ENCODE data around the gene DLX1. TPM values are rescaled to one million over a fixed set of nuclear protein-coding genes. Genes with fewer than 3 reads are reported as not detected.
A peak's percentile ranks its signal among the peaks of the same experiment; 100 is the strongest.

DLX1 gene
- polyA plus RNA-seq, 3 donors: 0.05 TPM; not detected in 2

- H3K36me3 ChIP-seq (replicated peaks in 1 of 2; ENCODE audit: control insufficient read depth in 1 of 2, insufficient read depth in 2 of 2, low read length in 2 of 2): no peaks in the 10 kb centered on the region
- no peak overlapping the region for H2AFZ ChIP-seq (ENCODE audit: insufficient read depth, low read depth, low read length, poor library complexity, severe bottlenecking)
- H3K4me1 Mint-ChIP-seq: peaks cover 60% of the 10 kb centered on the region
- no peak for TF ChIP-seq CTCF (IDR thresholded peaks at IDR 0.05)
- no peak overlapping the region for H3K4me3 ChIP-seq (replicated peaks in 1 of 3; ENCODE audit: low read depth in 2 of 3, low read length in 3 of 3)
- no peak overlapping the region for H3K9ac ChIP-seq (ENCODE audit: insufficient read depth, low read length, poor library complexity, severe bottlenecking)
- H3K79me2 ChIP-seq (ENCODE audit: insufficient read depth, low read length): no peaks in the 10 kb centered on the region
- peaks cover 44 to 56% of the 10 kb centered on the region in 2 donors for H3K4me1 ChIP-seq (ENCODE audit: control insufficient read depth in 1 of 2, insufficient read depth in 2 of 2, low read length in 2 of 2)
- peaks cover 92 to 100% of the 10 kb centered on the region in 2 donors for H3K27me3 ChIP-seq (ENCODE audit: control insufficient read depth in 2 of 2, insufficient read depth in 2 of 2, low read length in 2 of 2)
- 21% methylated on average over 6 of the region's 11 CpGs for WGBS (ENCODE audit: insufficient coverage)
- H3K9me3 Mint-ChIP-seq: peaks cover 0 to 63% (median 42%) of the 10 kb centered on the region in 7 donors
- H3K27ac ChIP-seq (ENCODE audit: low read depth in 1 of 2, low read length in 2 of 2): no peak overlapping the region
- peaks cover 17% of the 10 kb centered on the region for H4K20me1 ChIP-seq (ENCODE audit: insufficient read depth, low read length)
- H3K4me3 Mint-ChIP-seq: peak overlapping the region in 1 of 2 donors; percentile 95
- H3K27ac Mint-ChIP-seq: no peak overlapping the region
- peaks cover 2 to 61% of the 10 kb centered on the region in 2 donors for H3K9me3 ChIP-seq (replicated peaks in 1 of 2; ENCODE audit: control insufficient read depth in 1 of 2, insufficient read depth in 1 of 2, low read length in 2 of 2)
- H3K4me2 ChIP-seq (replicated peaks; ENCODE audit: extremely low read depth, low read length, poor library complexity, severe bottlenecking): no peak overlapping the region
- no peak for DNase-seq
- H3K36me3 Mint-ChIP-seq: peaks cover 15 to 35% of the 10 kb centered on the region in 2 donors
- intact Hi-C loops (cut with micrococcal nuclease): no loop called here
- peaks cover 93 to 98% (median 98%) of the 10 kb centered on the region in 3 donors for H3K27me3 Mint-ChIP-seq (ENCODE audit: low read depth in 3 of 3)
Observed at GRCh38 chr2:172091761-172092566, 6.7 kb downstream of the DLX1 start.

GRCh38 chr2:172092716-172093415 is 7.6 kb downstream of the DLX1 start:
- WGBS (ENCODE audit: insufficient coverage): 11% methylated on average over 14 of the region's 19 CpGs
- H3K79me2 ChIP-seq (ENCODE audit: insufficient read depth, low read length): no peaks in the 10 kb centered on the region
- peaks cover 93 to 98% (median 98%) of the 10 kb centered on the region in 3 donors for H3K27me3 Mint-ChIP-seq (ENCODE audit: low read depth in 3 of 3)
- H3K4me3 ChIP-seq (replicated peaks in 1 of 3; ENCODE audit: low read depth in 2 of 3, low read length in 3 of 3): no peak overlapping the region
- peaks cover 0 to 61% of the 10 kb centered on the region in 2 donors for H3K9me3 ChIP-seq (replicated peaks in 1 of 2; ENCODE audit: control insufficient read depth in 1 of 2, insufficient read depth in 1 of 2, low read length in 2 of 2)
- H3K4me3 Mint-ChIP-seq: peak overlapping the region in 1 of 2 donors; percentile 95
- H3K9me3 Mint-ChIP-seq: peaks cover 0 to 60% (median 37%) of the 10 kb centered on the region in 7 donors
- H3K27me3 ChIP-seq (ENCODE audit: control insufficient read depth in 2 of 2, insufficient read depth in 2 of 2, low read length in 2 of 2): peaks cover 92 to 100% of the 10 kb centered on the region in 2 donors
- H3K36me3 Mint-ChIP-seq: peaks cover 14 to 28% of the 10 kb centered on the region in 2 donors
- H3K4me1 Mint-ChIP-seq: peaks cover 59% of the 10 kb centered on the region
- H3K27ac Mint-ChIP-seq: no peak overlapping the region
- intact Hi-C loops (cut with micrococcal nuclease): no loop called here
- no peak overlapping the region for H2AFZ ChIP-seq (ENCODE audit: insufficient read depth, low read depth, low read length, poor library complexity, severe bottlenecking)
- H4K20me1 ChIP-seq (ENCODE audit: insufficient read depth, low read length): peaks cover 18% of the 10 kb centered on the region
- no peak overlapping the region for H3K9ac ChIP-seq (ENCODE audit: insufficient read depth, low read length, poor library complexity, severe bottlenecking)
- no peak for TF ChIP-seq CTCF (IDR thresholded peaks at IDR 0.05)
- H3K4me1 ChIP-seq (ENCODE audit: control insufficient read depth in 1 of 2, insufficient read depth in 2 of 2, low read length in 2 of 2): peaks cover 41 to 53% of the 10 kb centered on the region in 2 donors
- no peak overlapping the region for H3K27ac ChIP-seq (ENCODE audit: low read depth in 1 of 2, low read length in 2 of 2)
- no peaks in the 10 kb centered on the region for H3K36me3 ChIP-seq (replicated peaks in 1 of 2; ENCODE audit: control insufficient read depth in 1 of 2, insufficient read depth in 2 of 2, low read length in 2 of 2)
- DNase-seq: no peak
- no peak overlapping the region for H3K4me2 ChIP-seq (replicated peaks; ENCODE audit: extremely low read depth, low read length, poor library complexity, severe bottlenecking)
